ENCODE results near the gene CDC16.
"Not testable (repeated sequence)": the region's sequence is repeated elsewhere in the genome, so short reads cannot be mapped to it uniquely, and the experiment has no call there.

Gene CDC16

GRCh38 chr13:114227528-114227927 lies 7.2 kb upstream of the CDC16 start:
- DNase-seq = no peak

GRCh38 chr13:114228176-114228575 lies 6.5 kb upstream of the CDC16 start:
- no peak for DNase-seq

GRCh38 chr13:114229506-114229905 lies 5.2 kb upstream of the CDC16 start:
- no peak for DNase-seq

DNA sequence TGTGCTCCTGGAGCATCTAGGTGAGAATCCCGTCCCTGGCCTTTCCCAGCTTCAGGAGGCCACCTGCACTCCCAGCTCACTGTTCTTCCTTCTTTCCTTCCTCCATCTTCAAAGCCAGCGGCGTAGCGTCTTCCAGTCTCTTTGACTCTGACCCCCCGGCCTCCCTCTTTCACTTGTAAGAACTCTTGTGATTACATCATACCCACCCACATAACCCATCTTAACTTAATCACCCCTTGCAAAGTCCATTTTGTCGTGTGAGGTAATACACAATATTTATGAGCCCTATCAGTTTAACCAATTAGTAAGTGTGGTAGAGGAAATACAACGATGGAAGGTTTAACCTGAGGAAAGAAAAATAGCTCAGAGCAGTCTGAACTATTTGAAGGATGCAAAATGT lies 4.6 kb upstream of the CDC16 start:
- DNase-seq = no peak

DNA sequence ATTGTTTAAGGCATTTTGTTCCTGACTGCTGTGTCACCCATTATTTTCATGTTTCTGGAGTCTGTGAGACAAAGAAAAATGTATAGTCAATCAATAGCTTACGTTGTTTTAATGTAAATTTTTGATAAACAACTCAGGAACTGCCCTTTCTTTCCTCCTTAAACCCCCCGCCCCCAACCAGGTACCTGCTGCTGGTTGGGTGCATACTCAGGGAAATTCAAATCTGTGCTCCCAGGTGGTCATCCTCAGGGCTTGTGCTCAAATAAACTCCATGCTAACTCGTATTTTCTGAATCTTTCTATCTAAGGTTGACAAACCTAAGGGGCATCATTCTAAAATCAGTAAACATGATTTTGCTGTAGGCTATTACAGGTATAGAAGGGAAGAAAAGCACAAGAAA lies 4.1 kb upstream of the CDC16 start:
- DNase-seq = no peak

- no peak for DNase-seq
These were observed 2.8 kb upstream of the CDC16 start for GRCh38 chr13:114231886-114232285.

GRCh38 chr13:114234266-114234644 lies 442 bp upstream of the CDC16 start:
- no peak for DNase-seq

GRCh38 chr13:114235697-114236096 lies 1.0 kb downstream of the CDC16 start:
- no peak for DNase-seq

GRCh38 chr13:114236227-114236626 lies 1.5 kb downstream of the CDC16 start:
- DNase-seq = no peak

GRCh38 chr13:114237415-114238112 lies 2.9 kb downstream of the CDC16 start:
- no peak for DNase-seq

DNA sequence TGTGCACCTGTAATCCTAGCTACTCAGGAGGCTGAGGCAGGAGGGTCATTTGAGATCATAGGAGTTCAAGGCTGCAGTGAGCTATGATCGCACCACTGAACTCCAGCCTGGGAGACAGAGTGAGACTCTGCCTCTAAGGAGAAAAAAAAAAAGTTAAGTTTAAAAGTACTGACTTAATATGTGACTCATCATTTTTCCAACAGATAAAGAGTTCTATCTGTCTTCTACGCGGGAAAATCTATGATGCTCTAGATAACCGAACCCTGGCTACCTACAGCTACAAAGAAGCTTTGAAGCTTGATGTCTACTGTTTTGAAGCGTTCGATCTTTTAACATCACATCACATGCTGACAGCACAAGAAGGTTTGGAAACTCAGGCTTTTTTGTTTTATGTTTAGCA lies 7.2 kb downstream of the CDC16 start:
- DNase-seq = no peak

GRCh38 chr13:114243971-114244370 lies 9.3 kb downstream of the CDC16 start:
- DNase-seq = no peak

GRCh38 chr13:114244637-114245036 lies 9.9 kb downstream of the CDC16 start:
- DNase-seq = no peak

DNA sequence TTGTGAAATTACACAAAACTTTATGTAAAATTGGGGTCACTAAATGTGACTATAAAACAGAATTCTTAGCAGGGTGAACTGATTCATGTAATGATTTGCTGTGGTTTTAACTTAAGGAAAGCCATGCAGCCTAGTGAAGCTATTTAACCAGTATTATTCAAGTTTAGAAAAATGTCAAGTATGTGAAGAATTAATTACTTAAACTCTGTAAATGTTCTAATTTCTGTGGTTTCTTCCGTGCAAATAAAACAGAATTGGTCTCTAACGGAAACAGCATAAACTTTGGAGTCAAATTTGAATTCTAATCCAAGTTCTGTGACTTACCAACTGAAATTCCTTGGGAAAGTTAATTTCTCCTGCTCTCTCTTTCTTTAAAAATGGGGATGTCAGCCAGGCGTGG lies 13.3 kb downstream of the CDC16 start:
- no peak for DNase-seq

DNA sequence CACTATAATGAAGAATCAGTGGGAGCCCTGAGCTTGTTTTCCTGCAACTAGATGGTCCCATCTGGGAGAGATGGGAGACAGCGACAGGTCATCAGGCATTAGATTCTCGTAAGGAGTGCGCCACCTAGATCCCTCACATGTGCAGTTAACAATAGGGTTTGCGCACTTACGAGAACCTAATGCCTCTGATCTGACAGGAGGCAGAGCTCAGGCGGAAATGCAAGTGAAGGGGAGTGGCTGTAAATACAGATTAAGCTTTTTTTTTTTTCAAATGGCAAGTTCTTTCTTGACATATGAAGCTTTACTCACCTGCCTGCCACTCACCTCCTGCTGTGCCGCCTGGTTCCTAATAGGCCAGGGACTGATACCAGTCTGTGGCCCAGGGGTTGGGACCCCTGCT lies 14.4 kb downstream of the CDC16 start:
- DNase-seq = no peak

DNA sequence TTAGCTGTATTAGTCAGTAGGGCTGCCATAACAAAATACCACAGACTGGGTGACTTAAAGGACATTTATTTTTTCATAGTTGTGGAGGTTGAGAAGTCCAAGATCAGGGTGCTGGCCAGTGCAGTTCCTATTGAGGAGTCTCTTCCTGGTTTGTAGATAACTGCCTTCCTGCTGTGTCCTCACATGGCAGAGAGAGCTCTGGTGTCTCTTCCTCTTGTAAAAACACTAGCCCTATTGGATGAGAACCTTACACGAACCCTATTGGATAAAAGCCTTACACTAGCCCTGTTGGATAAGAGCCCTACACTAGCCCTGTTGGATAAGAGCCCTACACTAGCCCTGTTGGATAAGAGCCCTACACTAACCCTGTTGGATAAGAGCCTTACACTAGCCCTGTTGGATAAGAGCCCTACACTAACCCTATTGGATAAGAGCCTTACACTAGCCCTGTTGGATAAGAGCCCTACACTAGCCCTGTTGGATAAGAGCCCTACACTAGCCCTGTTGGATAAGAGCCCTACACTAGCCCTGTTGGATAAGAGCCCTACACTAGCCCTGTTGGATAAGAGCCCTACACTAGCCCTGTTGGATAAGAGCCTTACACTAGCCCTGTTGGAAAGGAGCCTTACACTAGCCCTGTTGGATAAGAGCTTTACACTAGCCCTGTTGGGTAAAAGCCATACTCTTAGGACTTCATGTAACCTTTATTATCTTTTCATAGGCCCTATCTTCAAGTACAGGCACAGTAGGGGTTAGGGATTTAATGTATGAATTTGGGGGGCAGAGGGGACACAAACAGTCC lies 17.1 kb downstream of the CDC16 start:
- DNase-seq = not testable (repeated sequence)

DNA sequence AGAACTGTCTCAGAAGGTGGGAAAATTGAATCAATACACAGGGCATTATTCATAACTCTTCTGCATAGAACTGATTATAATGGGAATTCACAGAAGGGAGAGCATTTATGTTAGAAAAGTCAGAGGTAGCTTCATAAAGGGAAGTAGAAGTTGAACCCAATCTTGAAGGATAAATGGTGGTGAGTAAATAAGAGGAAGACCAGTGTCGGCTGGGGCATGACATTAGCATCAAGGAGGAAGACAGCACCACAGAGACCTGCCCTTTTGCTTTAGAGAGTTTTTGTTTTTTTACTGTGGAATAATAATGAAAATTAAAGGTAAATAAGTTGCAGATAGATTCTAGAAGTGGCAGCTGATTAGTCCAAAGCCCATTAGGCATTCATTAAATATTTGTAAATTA lies 21.9 kb downstream of the CDC16 start:
- no peak for DNase-seq

GRCh38 chr13:114257014-114257413 lies 22.3 kb downstream of the CDC16 start:
- no peak for DNase-seq

DNA sequence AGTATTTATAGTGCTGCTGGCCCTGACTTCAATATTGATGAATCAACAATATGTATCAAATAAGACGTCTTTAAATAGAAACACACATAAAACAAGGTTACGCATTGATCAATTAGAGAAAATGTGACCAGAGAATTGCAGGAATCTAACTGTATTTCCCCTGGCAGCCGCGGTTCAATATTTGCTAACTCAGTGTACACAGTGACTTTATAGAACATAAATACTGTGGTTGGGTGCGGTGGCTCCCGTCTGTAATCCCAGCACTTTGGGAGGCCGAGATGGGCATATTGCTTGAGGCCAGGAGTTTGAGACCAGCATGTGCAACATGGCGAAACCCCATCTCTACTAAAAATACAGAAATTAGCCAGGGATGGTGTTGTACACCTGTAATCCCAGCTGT lies 23.9 kb downstream of the CDC16 start:
- DNase-seq = no peak

DNA sequence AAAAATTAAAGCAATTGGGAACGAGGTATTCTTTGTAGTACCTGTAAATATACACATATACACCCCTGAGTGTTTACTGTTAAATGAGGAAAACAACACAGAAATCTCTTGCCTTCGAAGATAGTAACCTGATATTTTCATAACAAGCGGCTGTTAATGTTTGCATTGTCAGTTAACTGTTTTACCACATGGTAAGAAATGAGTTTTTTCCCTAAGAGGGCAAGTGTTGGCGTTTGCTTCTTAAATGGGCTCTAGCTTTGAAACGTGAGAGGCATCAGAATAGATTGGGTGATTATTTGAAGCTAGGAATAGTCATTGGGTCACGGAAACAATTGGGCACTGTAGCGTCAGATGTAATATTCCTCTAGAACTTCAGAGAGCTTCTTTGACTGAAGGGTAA lies 24.7 kb downstream of the CDC16 start:
- no peak for DNase-seq

DNA sequence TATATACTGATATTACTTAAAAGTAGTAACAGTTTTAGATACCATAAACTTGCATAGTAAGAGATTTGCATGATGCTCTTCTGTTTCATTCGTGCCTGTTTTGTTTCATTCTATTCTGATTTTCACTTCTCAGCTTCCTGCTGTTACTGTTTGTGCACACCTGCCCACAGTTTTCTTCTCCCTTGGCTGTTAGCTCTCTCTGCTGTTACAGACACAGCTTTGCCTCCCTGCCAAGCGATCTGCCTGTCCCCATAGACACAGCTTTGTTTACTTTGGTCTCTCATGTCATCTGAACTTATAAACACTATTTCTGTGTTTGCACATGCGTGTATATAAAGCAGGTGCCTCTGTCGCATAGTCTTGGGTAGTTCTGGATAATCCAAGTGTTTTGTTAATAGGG lies 25.3 kb downstream of the CDC16 start:
- DNase-seq = no peak

DNA sequence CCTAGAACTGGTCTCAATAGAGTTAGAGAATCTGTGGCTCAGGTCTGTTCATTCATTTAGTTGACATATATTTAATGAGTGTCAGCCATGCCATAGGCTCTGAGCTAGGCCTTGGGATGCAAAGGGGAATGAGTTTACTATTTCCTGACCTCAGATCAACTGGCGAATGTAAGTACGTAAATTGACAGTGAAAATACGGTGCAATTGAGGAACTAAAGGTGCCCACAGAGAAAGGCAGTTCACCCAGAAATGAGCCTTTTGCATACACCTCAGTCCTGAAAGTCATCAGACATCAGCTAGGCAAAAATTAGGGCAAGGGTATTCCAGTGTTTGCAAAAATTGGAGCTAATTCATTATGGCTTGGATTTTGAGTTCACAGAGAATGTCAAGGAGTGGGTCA lies 26.1 kb downstream of the CDC16 start:
- DNase-seq = no peak

DNA sequence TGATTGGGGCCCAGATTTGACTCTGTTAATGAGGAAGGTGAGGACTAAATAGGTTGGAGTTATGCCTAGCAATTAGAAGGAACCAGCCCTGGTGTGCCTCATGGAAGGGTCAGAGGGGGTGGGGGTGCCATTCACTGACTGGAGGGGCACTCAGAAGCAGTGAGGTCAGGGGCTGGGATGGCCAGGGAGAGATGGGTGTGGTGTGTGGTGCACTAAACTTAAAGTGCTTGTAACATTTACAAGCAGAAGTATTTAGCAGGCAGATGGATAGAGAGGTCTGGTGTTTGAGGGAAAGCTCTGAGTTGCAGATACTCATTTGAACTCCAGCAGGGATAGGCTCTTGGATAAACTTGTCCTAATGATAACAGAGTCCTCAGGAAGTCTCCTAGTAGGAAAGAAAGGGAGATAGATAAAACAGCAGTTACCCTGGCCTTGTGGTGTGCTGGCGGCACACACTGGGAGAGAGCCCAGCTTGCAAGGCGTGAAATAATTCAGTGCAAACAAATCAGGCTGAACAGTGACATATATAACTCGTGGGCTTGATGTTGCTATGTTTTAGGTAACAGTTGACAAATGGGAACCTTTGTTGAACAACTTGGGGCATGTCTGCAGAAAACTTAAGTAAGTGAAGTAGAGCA lies 26.8 kb downstream of the CDC16 start:
- no peak for DNase-seq

DNA sequence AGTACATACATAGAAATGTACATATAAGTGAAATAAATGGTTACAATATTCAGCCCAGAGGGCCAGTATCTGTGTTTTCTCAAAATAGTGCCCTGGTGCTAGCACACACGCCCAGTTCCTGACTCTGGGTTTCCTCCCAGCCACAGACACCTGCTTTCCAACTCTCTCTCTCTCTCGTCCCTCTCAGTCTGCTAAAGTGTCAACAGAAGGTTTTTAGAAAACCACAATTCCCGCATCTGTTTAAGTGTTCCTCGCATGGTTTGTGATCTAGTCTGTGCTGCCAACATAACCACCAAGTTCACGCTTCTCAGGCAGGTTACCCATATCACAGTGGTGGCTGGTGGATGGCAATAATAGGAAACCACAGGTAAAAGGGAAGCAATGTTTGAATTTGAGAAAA lies 28.9 kb downstream of the CDC16 start:
- DNase-seq = no peak
